HepG2 (cell line): ENCODE data around the gene DIRAS1. TPM values are rescaled to one million over a fixed set of nuclear protein-coding genes. Genes with fewer than 3 reads are reported as not detected.

Source experiments
- KLF6 ChIP-seq: IDR thresholded peaks from 2 replicates; pipeline ENCODE4 v1.8.0; 2016; ENCODE audit warnings: missing biosample characterization, missing genetic modification reagents
- NBN ChIP-seq: fragments of 450-650 bp; conservative IDR thresholded peaks from 2 replicates; pipeline ENCODE4 v1.6.1; 2017
- PCBP1 ChIP-seq: fragments of 200-400 bp; formaldehyde crosslinking; IDR thresholded peaks from 2 replicates; pipeline ENCODE4 v1.6.1; 2017; ENCODE audit warnings: mild to moderate bottlenecking, low read depth, low read length, borderline replicate concordance
- RBAK ChIP-seq: sonication (generic); formaldehyde crosslinking; IDR thresholded peaks from 2 replicates; pipeline ENCODE4 v1.5.1; 2020; ENCODE audit warnings: mild to moderate bottlenecking, missing genetic modification reagents
- RFX5 ChIP-seq: IDR thresholded peaks from 2 replicates; pipeline ENCODE4 v1.6.1; 2011; ENCODE audit warnings: low read depth, low read length, improper control_type of control experiment
- SP2 ChIP-seq: sonication (generic); formaldehyde crosslinking; IDR thresholded peaks from 2 replicates; pipeline ENCODE4 v1.5.1; 2020; ENCODE audit warnings: mild to moderate bottlenecking, missing genetic modification reagents
- ZNF225 ChIP-seq: sonication (generic); formaldehyde crosslinking; IDR thresholded peaks from 2 replicates; pipeline ENCODE4 v1.4.0; 2020; ENCODE audit warnings: mild to moderate bottlenecking, missing genetic modification reagents
- ZNF263 ChIP-seq: sonication (generic); formaldehyde crosslinking; IDR thresholded peaks from 2 replicates; pipeline ENCODE4 v1.4.0; 2020; ENCODE audit warnings: missing genetic modification reagents
- polyA plus RNA-seq, 8 experiments: library from polyadenylated mRNA; depleted of rRNA in 3 of 8; stranded (reverse) in 7 of 8; unstranded in 1 of 8; fragments of >200 nt; fragmentation: Illumina TruSeq in 4 of 8; extraction: Trizol in 4 of 8; gene quantifications; 2 replicates each; pipeline versions ENCODE4 v1.2.1 to v1.2.3, GENCODE V29; 2011 to 2016; ENCODE audit warnings: low read depth in 4 of 8, missing spikeins in 1 of 8, mixed read lengths in 1 of 8; ENCODE audit not compliant: insufficient read depth in 1 of 8
- total RNA-seq, 5 experiments: library from RNA; depleted of rRNA; stranded (reverse); fragments of >200 nt; fragmentation: Illumina TruSeq; extraction: Trizol; gene quantifications; 2 replicates each; pipeline ENCODE4 v1.2.3, GENCODE V29; 2016; ENCODE audit warnings: low read depth in 1 of 5
- TF ChIP-seq, protein P1 (sequence below): sonication (generic); formaldehyde crosslinking; IDR thresholded peaks from 2 replicates; pipeline ENCODE4 v1.8.0; 2022; ENCODE audit warnings: missing genetic modification reagents, mild to moderate bottlenecking, moderate library complexity, borderline replicate concordance
- TF ChIP-seq, protein P2 (sequence below): sonication (generic); IDR thresholded peaks from 2 replicates; pipeline ENCODE4 v1.6.1; 2016; ENCODE audit warnings: low read depth, borderline replicate concordance

DIRAS1 gene
- total and polyA plus RNA-seq, 2 of the 13 experiments (the other 11 are each of a cell fraction or from before 2014, with no cell fraction given), result 0.97 to 1.8 TPM

DNA sequence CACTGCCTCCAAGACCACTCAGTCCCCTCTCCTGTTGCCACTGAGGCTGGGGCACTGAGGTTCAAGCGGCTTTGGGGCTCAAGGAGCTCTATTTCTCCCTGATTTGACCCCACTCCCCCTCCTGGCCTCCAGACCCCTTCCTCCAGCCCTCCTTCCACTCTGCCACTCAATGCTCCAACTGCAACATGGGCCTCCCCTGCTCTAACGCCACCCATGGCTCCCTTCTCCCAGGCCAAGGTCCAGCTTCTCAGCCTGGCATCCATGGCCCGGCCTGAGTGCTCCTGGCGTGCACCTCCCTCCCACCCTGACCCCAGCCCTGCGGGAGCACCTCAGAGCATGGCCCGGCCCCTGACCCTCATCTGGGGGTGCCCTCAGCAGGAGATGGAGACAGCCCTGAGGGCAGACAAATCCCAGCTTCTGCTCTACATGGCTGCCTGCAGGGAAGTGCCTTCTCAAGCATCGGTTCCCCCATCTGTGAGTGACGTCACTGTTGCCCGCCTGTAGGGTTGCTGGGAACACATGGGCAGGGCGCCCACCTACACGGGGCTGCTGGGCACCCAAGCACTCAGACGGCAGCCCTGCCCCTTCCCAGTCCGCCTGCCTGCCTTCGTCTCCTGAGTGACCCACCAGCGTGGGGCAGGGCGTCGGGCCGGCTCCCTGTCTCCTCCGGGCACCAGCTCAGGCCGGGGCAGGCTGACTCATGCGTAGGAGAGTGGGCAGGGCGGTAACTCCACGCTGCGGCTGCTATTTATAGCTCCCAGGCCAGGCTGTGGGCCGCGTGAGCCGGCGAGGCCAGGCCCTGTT is 1.6 kb upstream of the DIRAS1 start (continued):
- TF ChIP-seq, protein P1, sequence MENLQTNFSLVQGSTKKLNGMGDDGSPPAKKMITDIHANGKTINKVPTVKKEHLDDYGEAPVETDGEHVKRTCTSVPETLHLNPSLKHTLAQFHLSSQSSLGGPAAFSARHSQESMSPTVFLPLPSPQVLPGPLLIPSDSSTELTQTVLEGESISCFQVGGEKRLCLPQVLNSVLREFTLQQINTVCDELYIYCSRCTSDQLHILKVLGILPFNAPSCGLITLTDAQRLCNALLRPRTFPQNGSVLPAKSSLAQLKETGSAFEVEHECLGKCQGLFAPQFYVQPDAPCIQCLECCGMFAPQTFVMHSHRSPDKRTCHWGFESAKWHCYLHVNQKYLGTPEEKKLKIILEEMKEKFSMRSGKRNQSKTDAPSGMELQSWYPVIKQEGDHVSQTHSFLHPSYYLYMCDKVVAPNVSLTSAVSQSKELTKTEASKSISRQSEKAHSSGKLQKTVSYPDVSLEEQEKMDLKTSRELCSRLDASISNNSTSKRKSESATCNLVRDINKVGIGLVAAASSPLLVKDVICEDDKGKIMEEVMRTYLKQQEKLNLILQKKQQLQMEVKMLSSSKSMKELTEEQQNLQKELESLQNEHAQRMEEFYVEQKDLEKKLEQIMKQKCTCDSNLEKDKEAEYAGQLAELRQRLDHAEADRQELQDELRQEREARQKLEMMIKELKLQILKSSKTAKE (CRISPR knock-in tag), result no peak
- TF ChIP-seq RFX5 (no peak), SP2 (CRISPR knock-in tag) (0 out of 2 replicates have a peak, but pooled peaks have one; percentile 32), NBN (no peak), RBAK (CRISPR knock-in tag) (no peak), ZNF225 (CRISPR knock-in tag) (0 out of 2 replicates have a peak, but pooled peaks have one; percentile 61), ZNF263 (CRISPR knock-in tag) (peak; percentile 32; the same call in 1 of the 2 replicates), KLF6 (CRISPR knock-in tag) (no peak), PCBP1 (0 out of 2 replicates have a peak, but pooled peaks have one; percentile 21)
- TF ChIP-seq, protein P2, sequence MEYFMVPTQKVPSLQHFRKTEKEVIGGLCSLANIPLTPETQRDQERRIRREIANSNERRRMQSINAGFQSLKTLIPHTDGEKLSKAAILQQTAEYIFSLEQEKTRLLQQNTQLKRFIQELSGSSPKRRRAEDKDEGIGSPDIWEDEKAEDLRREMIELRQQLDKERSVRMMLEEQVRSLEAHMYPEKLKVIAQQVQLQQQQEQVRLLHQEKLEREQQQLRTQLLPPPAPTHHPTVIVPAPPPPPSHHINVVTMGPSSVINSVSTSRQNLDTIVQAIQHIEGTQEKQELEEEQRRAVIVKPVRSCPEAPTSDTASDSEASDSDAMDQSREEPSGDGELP, result no peak
- TF ChIP-seq, all 625 proteins: peak for 12
